ENCODE results near the gene ACOD1. TPM values are rescaled to one million over a fixed set of nuclear protein-coding genes. Genes with fewer than 3 reads are reported as not detected.

Gene ACOD1
- total RNA-seq, 3 donors from 2014 or later, result not detected

DNA sequence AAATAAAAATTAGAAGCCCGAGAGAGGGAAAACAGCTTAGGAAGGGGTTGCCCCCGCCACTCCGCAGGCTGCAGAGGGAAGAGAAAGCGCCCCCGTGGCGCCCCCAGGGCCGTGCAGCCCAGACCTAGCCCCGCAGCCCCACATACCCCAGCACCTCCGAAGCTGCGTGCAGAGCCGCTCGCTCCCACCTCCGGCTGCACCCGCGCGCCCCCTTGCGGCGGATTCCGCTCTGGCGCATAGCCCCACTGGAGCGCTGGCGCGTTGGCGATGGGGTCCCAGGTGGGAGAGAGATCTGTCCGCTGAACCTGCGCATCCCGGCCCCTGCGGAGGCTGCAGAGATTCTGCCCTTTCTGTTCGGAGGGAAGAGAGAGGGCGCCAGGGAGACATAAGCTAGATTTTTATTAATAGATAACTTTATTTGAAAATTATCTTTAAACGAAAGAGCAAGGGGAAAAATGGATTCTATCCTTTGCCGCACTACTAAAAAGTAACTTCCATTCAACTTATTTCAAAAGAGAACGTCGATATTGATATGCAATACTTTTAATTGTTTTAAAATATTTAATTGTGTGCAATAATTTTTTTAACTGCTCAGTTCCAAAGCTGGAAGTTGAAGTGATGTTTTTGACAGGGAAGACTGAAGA is 31.9 kb downstream of the ACOD1 start:
- H3K4me1 ChIP-seq (ENCODE audit: low read depth), result no peaks in the 10 kb centered on the region
- intact Hi-C loops (cut with DNase I, micrococcal nuclease), result no loop called here
- H3K36me3 ChIP-seq (ENCODE audit: low read depth), result no peaks in the 10 kb centered on the region
- H3K4me3 ChIP-seq, result no peak overlapping the region
- DNase-seq (peak; percentile 76 to 87 (median 84)), ATAC-seq (peak; percentile 96)
- H3K9me3 ChIP-seq, result no peaks in the 10 kb centered on the region
- TF ChIP-seq, protein P1, sequence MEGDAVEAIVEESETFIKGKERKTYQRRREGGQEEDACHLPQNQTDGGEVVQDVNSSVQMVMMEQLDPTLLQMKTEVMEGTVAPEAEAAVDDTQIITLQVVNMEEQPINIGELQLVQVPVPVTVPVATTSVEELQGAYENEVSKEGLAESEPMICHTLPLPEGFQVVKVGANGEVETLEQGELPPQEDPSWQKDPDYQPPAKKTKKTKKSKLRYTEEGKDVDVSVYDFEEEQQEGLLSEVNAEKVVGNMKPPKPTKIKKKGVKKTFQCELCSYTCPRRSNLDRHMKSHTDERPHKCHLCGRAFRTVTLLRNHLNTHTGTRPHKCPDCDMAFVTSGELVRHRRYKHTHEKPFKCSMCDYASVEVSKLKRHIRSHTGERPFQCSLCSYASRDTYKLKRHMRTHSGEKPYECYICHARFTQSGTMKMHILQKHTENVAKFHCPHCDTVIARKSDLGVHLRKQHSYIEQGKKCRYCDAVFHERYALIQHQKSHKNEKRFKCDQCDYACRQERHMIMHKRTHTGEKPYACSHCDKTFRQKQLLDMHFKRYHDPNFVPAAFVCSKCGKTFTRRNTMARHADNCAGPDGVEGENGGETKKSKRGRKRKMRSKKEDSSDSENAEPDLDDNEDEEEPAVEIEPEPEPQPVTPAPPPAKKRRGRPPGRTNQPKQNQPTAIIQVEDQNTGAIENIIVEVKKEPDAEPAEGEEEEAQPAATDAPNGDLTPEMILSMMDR (IDR thresholded peaks at IDR 0.05), result peak; percentile 90

DNA sequence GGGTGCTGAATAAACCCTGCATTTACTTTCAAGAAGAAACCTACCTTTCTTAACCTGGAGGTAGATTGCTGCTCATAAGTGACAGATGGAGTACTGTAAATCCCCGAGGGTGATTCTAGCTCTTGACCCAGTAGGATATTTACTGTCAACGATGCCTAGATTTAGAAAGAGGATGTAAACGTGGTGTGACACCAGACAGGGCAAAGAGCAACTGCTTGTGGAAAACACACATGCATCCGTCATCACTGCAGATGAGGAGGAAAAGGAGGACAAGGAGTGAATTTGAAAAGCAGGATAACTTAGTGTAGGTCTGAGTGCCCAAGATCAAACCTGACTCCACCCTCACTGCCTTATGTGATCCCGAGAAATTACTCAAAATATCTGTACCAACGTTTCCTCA is 33.8 kb downstream of the ACOD1 start:
- H3K9me3 ChIP-seq, result no peaks in the 10 kb centered on the region
- ATAC-seq, result no peak
- no peak for DNase-seq
- no peaks in the 10 kb centered on the region for H3K36me3 ChIP-seq (ENCODE audit: low read depth)
- TF ChIP-seq, protein P1 (IDR thresholded peaks at IDR 0.05), result no peak
- no peaks in the 10 kb centered on the region for H3K4me1 ChIP-seq (ENCODE audit: low read depth)
- intact Hi-C loops (cut with DNase I, micrococcal nuclease), result no loop called here
- H3K4me3 ChIP-seq, result no peak overlapping the region

DNA sequence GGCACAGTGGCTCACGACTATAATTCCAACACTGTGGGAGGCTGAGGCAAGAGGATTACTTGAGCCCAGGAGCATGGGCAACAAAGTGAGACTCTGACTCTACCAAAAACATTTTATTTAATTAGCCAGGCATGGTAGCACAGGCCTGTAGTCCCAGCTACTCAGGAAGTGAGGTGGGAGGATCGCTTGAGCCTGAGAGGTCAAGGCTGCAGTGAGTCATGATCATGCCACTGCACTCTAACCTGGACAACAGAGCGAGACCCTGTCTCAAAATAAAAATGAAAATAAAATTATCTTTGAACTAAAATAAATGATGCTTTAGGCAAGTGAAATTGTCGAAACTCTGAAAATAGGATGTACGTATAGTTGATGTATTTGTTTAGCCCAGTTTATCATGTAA is 35.4 kb downstream of the ACOD1 start:
- Histone ChIP-seq H3K36me3 (ENCODE audit: low read depth) (no peaks in the 10 kb centered on the region), H3K9me3 (no peaks in the 10 kb centered on the region), H3K4me3 (no peak overlapping the region), H3K4me1 (ENCODE audit: low read depth) (no peaks in the 10 kb centered on the region)
- ATAC-seq, result no peak
- TF ChIP-seq, protein P1 (IDR thresholded peaks at IDR 0.05), result no peak
- DNase-seq, result no peak
- intact Hi-C loops (cut with DNase I, micrococcal nuclease), result no loop called here

DNA sequence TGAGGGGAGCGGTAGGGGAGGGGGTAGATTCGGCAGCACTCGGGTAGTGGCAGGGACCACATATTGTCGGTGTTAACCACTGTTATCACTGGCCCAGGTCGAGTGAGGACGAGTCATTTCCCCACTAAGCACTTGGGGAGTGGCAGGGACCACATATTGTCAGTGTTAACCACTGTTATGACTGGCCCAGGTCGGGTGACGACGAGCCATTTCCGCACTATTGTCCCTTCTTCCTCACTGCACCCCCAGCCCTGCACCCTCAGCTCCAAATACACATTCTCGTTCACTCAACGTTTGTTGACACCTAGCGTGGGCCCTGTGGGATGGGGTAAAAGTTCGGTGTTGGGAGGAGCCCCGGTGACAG is 43.1 kb downstream of the ACOD1 start:
- intact Hi-C loops (cut with DNase I, micrococcal nuclease), result no loop called here
- H3K4me3 ChIP-seq, result peak overlapping the region; percentile 61
- no peaks in the 10 kb centered on the region for H3K36me3 ChIP-seq (ENCODE audit: low read depth)
- TF ChIP-seq, protein P1 (IDR thresholded peaks at IDR 0.05), result no peak
- H3K4me1 ChIP-seq (ENCODE audit: low read depth), result no peaks in the 10 kb centered on the region
- no peaks in the 10 kb centered on the region for H3K9me3 ChIP-seq
- DNase-seq (peak in 2 of 3 donors; percentile 57 to 75), ATAC-seq (peak; percentile 47)

DNA sequence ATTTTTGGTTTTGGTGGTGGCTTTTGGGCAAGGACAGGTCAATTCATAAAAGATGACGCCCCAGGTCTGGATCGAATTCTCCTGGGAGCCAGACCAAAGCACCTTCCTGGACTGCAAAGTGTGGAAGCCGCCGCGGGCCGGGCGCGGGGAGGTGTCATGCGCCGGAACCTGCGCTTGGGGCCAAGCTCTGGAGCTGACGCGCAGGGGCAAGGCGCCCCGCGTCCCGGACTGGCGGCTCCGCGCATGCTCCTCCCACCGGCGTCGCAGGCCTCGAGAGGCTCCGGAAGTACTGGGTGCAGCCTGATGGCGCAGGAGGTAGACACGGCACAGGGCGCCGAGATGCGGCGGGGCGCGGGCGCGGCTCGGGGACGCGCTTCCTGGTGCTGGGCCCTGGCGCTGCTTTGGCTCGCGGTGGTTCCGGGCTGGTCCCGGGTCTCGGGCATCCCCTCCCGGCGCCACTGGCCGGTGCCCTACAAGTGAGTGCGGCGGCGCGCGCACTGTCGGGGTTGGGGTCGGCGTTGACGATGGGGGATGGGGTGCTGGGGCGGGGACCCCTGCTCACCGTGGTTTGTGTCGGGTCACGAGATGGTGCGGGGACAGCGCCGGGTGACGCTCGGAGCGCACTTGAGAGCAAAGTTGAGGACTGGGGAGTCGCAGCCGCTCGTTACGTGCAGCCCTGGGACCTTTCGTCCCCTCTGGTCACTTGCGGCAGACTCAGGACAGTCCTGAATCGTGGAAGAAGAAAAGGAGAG is 43.7 kb downstream of the ACOD1 start, which contains the start of gene CLN5:
TSS of gene CLN5 (plus strand) at position 286 of the 752 bp plus-strand sequence. CDS start at position 304, 18 bp downstream.
- TF ChIP-seq, protein P1 (IDR thresholded peaks at IDR 0.05), result no peak
- DNase-seq, result peak; percentile 93 to 98 (median 96)
- intact Hi-C loops (cut with DNase I, micrococcal nuclease), result no loop called here
- Histone ChIP-seq H3K9me3 (no peaks in the 10 kb centered on the region), H3K4me3 (peak within 1 kb of the TSS; percentile 61), H3K36me3 (ENCODE audit: low read depth) (no peaks in the 10 kb centered on the region), H3K4me1 (ENCODE audit: low read depth) (no peaks in the 10 kb centered on the region)
- peak; percentile 98 for ATAC-seq
